OCI-LY7 (cell line): Measurements from ENCODE around the gene KRTAP9-6. TPM values are rescaled to one million over a fixed set of nuclear protein-coding genes. Genes with fewer than 3 reads are reported as not detected.

Experiments
- small RNA-seq: library from RNA; depleted of rRNA; stranded (forward); fragments of <200 nt; gene quantifications from one replicate; pipeline ENCODE3, GENCODE V24; 2014
- total RNA-seq, 2 experiments: library from RNA; depleted of rRNA in 1 of 2; stranded (reverse); fragments of >200 nt in 1 of 2; shearing (Covaris generic) in 1 of 2; gene quantifications; 2 replicates each; pipeline ENCODE4 v1.2.3, GENCODE V29; 2014 to 2022

The KRTAP9-6 gene
- total RNA-seq, 2 experiments from 2014 or later: not detected

Small RNA genes lying within 50 kb of the gene (small RNA-seq; reads per million reads assigned to genes)
- gene KRTAP9-10P: not detected

Other genes with a start within 250 kb of the KRTAP9-6 start
Only the 30 nearest of the 40 such genes appear.
- gene KRTAP2-4, start 199.5 kb upstream of the KRTAP9-6 start, total RNA-seq (2014; rRNA removed; shearing (Covaris generic)): not detected in 2 replicates
- gene KRTAP2-4, start 199.5 kb upstream of the KRTAP9-6 start, total RNA-seq (2022): not detected in 2 replicates
- not detected in 2 replicates for gene KRTAP4-7, start 181.2 kb upstream of the KRTAP9-6 start, total RNA-seq (2014; rRNA removed; shearing (Covaris generic))
- not detected in 2 replicates for gene KRTAP4-7, start 181.2 kb upstream of the KRTAP9-6 start, total RNA-seq (2022)
- gene KRTAP4-8, start 167.2 kb upstream of the KRTAP9-6 start, total RNA-seq (2014; rRNA removed; shearing (Covaris generic)): not detected in 2 replicates
- gene KRTAP4-8, start 167.2 kb upstream of the KRTAP9-6 start, total RNA-seq (2022): not detected in 2 replicates
- not detected in 2 replicates for gene KRTAP4-16, start 163.2 kb upstream of the KRTAP9-6 start, total RNA-seq (2014; rRNA removed; shearing (Covaris generic))
- not detected in 2 replicates for gene KRTAP4-16, start 163.2 kb upstream of the KRTAP9-6 start, total RNA-seq (2022)
- gene KRTAP4-9, start 160.0 kb upstream of the KRTAP9-6 start, total RNA-seq (2014; rRNA removed; shearing (Covaris generic)): not detected in 2 replicates
- not detected in 2 replicates for gene KRTAP4-9, start 160.0 kb upstream of the KRTAP9-6 start, total RNA-seq (2022)
- gene KRTAP4-11, start 147.0 kb upstream of the KRTAP9-6 start, total RNA-seq (2014; rRNA removed; shearing (Covaris generic)): not detected in 2 replicates
- gene KRTAP4-11, start 147.0 kb upstream of the KRTAP9-6 start, total RNA-seq (2022): not detected in 2 replicates
- gene KRTAP4-12, start 141.2 kb upstream of the KRTAP9-6 start, total RNA-seq (2014; rRNA removed; shearing (Covaris generic)): not detected in 2 replicates
- not detected in 2 replicates for gene KRTAP4-12, start 141.2 kb upstream of the KRTAP9-6 start, total RNA-seq (2022)
- gene KRTAP4-6, start 124.8 kb upstream of the KRTAP9-6 start, total RNA-seq (2014; rRNA removed; shearing (Covaris generic)): not detected in 2 replicates
- not detected in 2 replicates for gene KRTAP4-6, start 124.8 kb upstream of the KRTAP9-6 start, total RNA-seq (2022)
- not detected in 2 replicates for gene KRTAP4-5, start 115.6 kb upstream of the KRTAP9-6 start, total RNA-seq (2014; rRNA removed; shearing (Covaris generic))
- gene KRTAP4-5, start 115.6 kb upstream of the KRTAP9-6 start, total RNA-seq (2022): not detected in 2 replicates
- gene KRTAP4-4, start 104.6 kb upstream of the KRTAP9-6 start, total RNA-seq (2014; rRNA removed; shearing (Covaris generic)): not detected in 2 replicates
- not detected in 2 replicates for gene KRTAP4-4, start 104.6 kb upstream of the KRTAP9-6 start, total RNA-seq (2022)
- gene KRTAP4-3, start 97.2 kb upstream of the KRTAP9-6 start, total RNA-seq (2014; rRNA removed; shearing (Covaris generic)): not detected in 2 replicates
- gene KRTAP4-3, start 97.2 kb upstream of the KRTAP9-6 start, total RNA-seq (2022): not detected in 2 replicates
- gene KRTAP4-2, start 87.2 kb upstream of the KRTAP9-6 start, total RNA-seq (2014; rRNA removed; shearing (Covaris generic)): not detected in 2 replicates
- not detected in 2 replicates for gene KRTAP4-2, start 87.2 kb upstream of the KRTAP9-6 start, total RNA-seq (2022)
- gene KRTAP4-1, start 80.5 kb upstream of the KRTAP9-6 start, total RNA-seq (2014; rRNA removed; shearing (Covaris generic)): not detected in 2 replicates
- gene KRTAP4-1, start 80.5 kb upstream of the KRTAP9-6 start, total RNA-seq (2022): not detected in 2 replicates
- not detected in 2 replicates for gene KRTAP9-1, start 75.5 kb upstream of the KRTAP9-6 start, total RNA-seq (2014; rRNA removed; shearing (Covaris generic))
- gene KRTAP9-1, start 75.5 kb upstream of the KRTAP9-6 start, total RNA-seq (2022): not detected in 2 replicates
- not detected in 2 replicates for gene KRTAP9-2, start 38.7 kb upstream of the KRTAP9-6 start, total RNA-seq (2014; rRNA removed; shearing (Covaris generic))
- gene KRTAP9-2, start 38.7 kb upstream of the KRTAP9-6 start, total RNA-seq (2022): not detected in 2 replicates
- gene KRTAP9-3, start 32.9 kb upstream of the KRTAP9-6 start, total RNA-seq (2014; rRNA removed; shearing (Covaris generic)): not detected in 2 replicates
- gene KRTAP9-3, start 32.9 kb upstream of the KRTAP9-6 start, total RNA-seq (2022): not detected in 2 replicates
- gene KRTAP9-8, start 27.4 kb upstream of the KRTAP9-6 start, total RNA-seq (2014; rRNA removed; shearing (Covaris generic)): not detected in 2 replicates
- not detected in 2 replicates for gene KRTAP9-8, start 27.4 kb upstream of the KRTAP9-6 start, total RNA-seq (2022)
- not detected in 2 replicates for gene KRTAP9-4, start 15.7 kb upstream of the KRTAP9-6 start, total RNA-seq (2014; rRNA removed; shearing (Covaris generic))
- not detected in 2 replicates for gene KRTAP9-4, start 15.7 kb upstream of the KRTAP9-6 start, total RNA-seq (2022)
- gene KRTAP9-9, start 10.0 kb upstream of the KRTAP9-6 start, total RNA-seq (2014; rRNA removed; shearing (Covaris generic)): not detected in 2 replicates
- gene KRTAP9-9, start 10.0 kb upstream of the KRTAP9-6 start, total RNA-seq (2022): not detected in 2 replicates
- gene KRTAP9-7, start 10.3 kb downstream of the KRTAP9-6 start, total RNA-seq (2014; rRNA removed; shearing (Covaris generic)): not detected in 2 replicates
- not detected in 2 replicates for gene KRTAP9-7, start 10.3 kb downstream of the KRTAP9-6 start, total RNA-seq (2022)
- not detected in 2 replicates for gene KRTAP29-1, start 37.5 kb downstream of the KRTAP9-6 start, total RNA-seq (2014; rRNA removed; shearing (Covaris generic))
- gene KRTAP29-1, start 37.5 kb downstream of the KRTAP9-6 start, total RNA-seq (2022): not detected in 2 replicates
- not detected in 2 replicates for gene KRTAP16-1, start 43.9 kb downstream of the KRTAP9-6 start, total RNA-seq (2014; rRNA removed; shearing (Covaris generic))
- gene KRTAP16-1, start 43.9 kb downstream of the KRTAP9-6 start, total RNA-seq (2022): not detected in 2 replicates
- not detected in 2 replicates for gene KRTAP17-1, start 50.3 kb downstream of the KRTAP9-6 start, total RNA-seq (2014; rRNA removed; shearing (Covaris generic))
- not detected in 2 replicates for gene KRTAP17-1, start 50.3 kb downstream of the KRTAP9-6 start, total RNA-seq (2022)
- not detected in 2 replicates for gene KRT33A, start 85.5 kb downstream of the KRTAP9-6 start, total RNA-seq (2014; rRNA removed; shearing (Covaris generic))
- not detected in 2 replicates for gene KRT33A, start 85.5 kb downstream of the KRTAP9-6 start, total RNA-seq (2022)
- gene KRT33B, start 104.4 kb downstream of the KRTAP9-6 start, total RNA-seq (2014; rRNA removed; shearing (Covaris generic)): not detected in 2 replicates
- gene KRT33B, start 104.4 kb downstream of the KRTAP9-6 start, total RNA-seq (2022): not detected in 2 replicates
- not detected in 2 replicates for gene KRT34, start 116.9 kb downstream of the KRTAP9-6 start, total RNA-seq (2014; rRNA removed; shearing (Covaris generic))
- gene KRT34, start 116.9 kb downstream of the KRTAP9-6 start, total RNA-seq (2022): not detected in 2 replicates
- gene KRT31, start 132.2 kb downstream of the KRTAP9-6 start, total RNA-seq (2014; rRNA removed; shearing (Covaris generic)): not detected in 2 replicates
- gene KRT31, start 132.2 kb downstream of the KRTAP9-6 start, total RNA-seq (2022): not detected in 2 replicates
- not detected in 2 replicates for gene KRT37, start 159.2 kb downstream of the KRTAP9-6 start, total RNA-seq (2014; rRNA removed; shearing (Covaris generic))
- gene KRT37, start 159.2 kb downstream of the KRTAP9-6 start, total RNA-seq (2022): not detected in 2 replicates
- gene KRT38, start 175.6 kb downstream of the KRTAP9-6 start, total RNA-seq (2014; rRNA removed; shearing (Covaris generic)): not detected in 2 replicates
- gene KRT38, start 175.6 kb downstream of the KRTAP9-6 start, total RNA-seq (2022): not detected in 2 replicates
- gene KRT32, start 202.0 kb downstream of the KRTAP9-6 start, total RNA-seq (2014; rRNA removed; shearing (Covaris generic)): not detected in 2 replicates
- gene KRT32, start 202.0 kb downstream of the KRTAP9-6 start, total RNA-seq (2022): not detected in 2 replicates